Glutamatergic neuron (in vitro differentiated cells): Measurements from ENCODE around the gene C17orf75. TPM values are rescaled to one million over a fixed set of nuclear protein-coding genes. Genes with fewer than 3 reads are reported as not detected.
"Not testable (repeated sequence)": the region's sequence is repeated elsewhere in the genome, so short reads cannot be mapped to it uniquely, and the experiment has no call there.

Experiments
- DNase-seq: peaks from one replicate; pipeline ENCODE4 v3.0.0; 2022
- H3K27ac Mint-ChIP-seq: one replicate; pipeline ENCODE4 v1.8.0; 2020; ENCODE audit warnings: mild to moderate bottlenecking, mixed read lengths, inconsistent platforms; ENCODE audit not compliant: unreplicated experiment
- H3K27me3 Mint-ChIP-seq: one replicate; pipeline ENCODE4 v1.8.0; 2020; ENCODE audit warnings: mild to moderate bottlenecking, moderate library complexity, mixed read lengths, inconsistent platforms; ENCODE audit not compliant: unreplicated experiment
- H3K36me3 Mint-ChIP-seq: one replicate; pipeline ENCODE4 v1.8.0; 2020; ENCODE audit warnings: mild to moderate bottlenecking, mixed read lengths, inconsistent platforms; ENCODE audit not compliant: unreplicated experiment
- H3K4me1 Mint-ChIP-seq: one replicate; pipeline ENCODE4 v1.8.0; 2020; ENCODE audit warnings: mild to moderate bottlenecking, low read depth, mixed read lengths, inconsistent platforms; ENCODE audit not compliant: unreplicated experiment
- H3K4me3 Mint-ChIP-seq: one replicate; pipeline ENCODE4 v1.8.0; 2020; ENCODE audit warnings: mild to moderate bottlenecking, mixed read lengths, inconsistent platforms; ENCODE audit not compliant: unreplicated experiment
- H3K9me3 Mint-ChIP-seq: one replicate; pipeline ENCODE4 v1.8.0; 2020; ENCODE audit warnings: mild to moderate bottlenecking, moderate library complexity, mixed read lengths, inconsistent platforms; ENCODE audit not compliant: unreplicated experiment
- CTCF ChIP-seq: fragments of 200-600 bp; sonication (generic); IDR thresholded peaks from one replicate; pipeline ENCODE4 v1.5.0; 2021; ENCODE audit not compliant: partially characterized antibody, unreplicated experiment
- long read RNA-seq: library from polyadenylated mRNA; unstranded; transcript quantifications from one replicate; pipeline ENCODE4 v2.0.0, GENCODE V29; 2020; ENCODE audit not compliant: unreplicated experiment
- total RNA-seq: library from RNA; stranded (reverse); fragmentation: NEBNext Ultra II Directional; extraction: Animal tissue kit (Norgen Biotek cat#: 25700); gene quantifications from one replicate; pipeline ENCODE4 v1.2.1, GENCODE V29; 2021; ENCODE audit not compliant: unreplicated experiment

C17orf75 gene
- 48.9 TPM for total RNA-seq
- long read RNA-seq, transcript C17orf75-202 (10 exons, 1,642 nt) = major isoform, 18 of 27 reads
- long read RNA-seq, partial matches to known transcripts = 0 of 27 reads
- long read RNA-seq, other reads (novel, unspliced or antisense) = 9 of 27 reads

- H3K9me3 Mint-ChIP-seq = peaks cover 3% of the 10 kb centered on the region
Measured at GRCh38 chr17:32341857-32342602, at the start of gene C17orf75. Gene C17orf75, minus strand, starts transcription at chr17:32342173. Its CDS starts 34 bp downstream, at chr17:32342139.

GRCh38 chr17:32388613-32389459, 46.9 kb upstream of the C17orf75 start:
- no peak overlapping the region for H3K4me3 Mint-ChIP-seq
- no peak for TF ChIP-seq CTCF
- H3K4me1 Mint-ChIP-seq = no peaks in the 10 kb centered on the region
- H3K9me3 Mint-ChIP-seq = no peaks in the 10 kb centered on the region
- H3K27ac Mint-ChIP-seq = no peak overlapping the region
- DNase-seq = no peak
- peaks cover 2% of the 10 kb centered on the region for H3K27me3 Mint-ChIP-seq
- peaks cover 4% of the 10 kb centered on the region for H3K36me3 Mint-ChIP-seq

More at GRCh38 chr17:32341857-32342602, at the start of gene C17orf75:
- Mint-ChIP-seq H3K36me3 (no peaks in the 10 kb centered on the region), H3K27ac (peak within 1 kb of the TSS; percentile 94), H3K4me1 (peaks cover 6% of the 10 kb centered on the region), H3K4me3 (peak within 1 kb of the TSS; percentile 98), H3K27me3 (no peaks in the 10 kb centered on the region)
- no peak for TF ChIP-seq CTCF
- peak; percentile 82 for DNase-seq

- H3K36me3 Mint-ChIP-seq, DNase-seq, H3K4me1 Mint-ChIP-seq, H3K4me3 Mint-ChIP-seq, H3K9me3 Mint-ChIP-seq, H3K27me3 Mint-ChIP-seq, H3K27ac Mint-ChIP-seq: not testable (repeated sequence)
Measured at GRCh38 chr17:32388128-32388527, 46.2 kb upstream of the C17orf75 start.

GRCh38 chr17:32386844-32387243, 44.9 kb upstream of the C17orf75 start:
- Mint-ChIP-seq H3K27ac (no peak overlapping the region), H3K4me3 (no peak overlapping the region), H3K9me3 (no peaks in the 10 kb centered on the region), H3K27me3 (no peaks in the 10 kb centered on the region), H3K36me3 (no peaks in the 10 kb centered on the region), H3K4me1 (no peaks in the 10 kb centered on the region)
- no peak for DNase-seq
- no peak for TF ChIP-seq CTCF

GRCh38 chr17:32385971-32386370, 44.0 kb upstream of the C17orf75 start:
- Mint-ChIP-seq H3K9me3 (no peaks in the 10 kb centered on the region), H3K27ac (no peak overlapping the region), H3K36me3 (no peaks in the 10 kb centered on the region), H3K4me1 (no peaks in the 10 kb centered on the region), H3K4me3 (no peak overlapping the region), H3K27me3 (no peaks in the 10 kb centered on the region)
- TF ChIP-seq CTCF = no peak
- DNase-seq = no peak
